ENCODE results near the gene ZNF710.

DNA sequence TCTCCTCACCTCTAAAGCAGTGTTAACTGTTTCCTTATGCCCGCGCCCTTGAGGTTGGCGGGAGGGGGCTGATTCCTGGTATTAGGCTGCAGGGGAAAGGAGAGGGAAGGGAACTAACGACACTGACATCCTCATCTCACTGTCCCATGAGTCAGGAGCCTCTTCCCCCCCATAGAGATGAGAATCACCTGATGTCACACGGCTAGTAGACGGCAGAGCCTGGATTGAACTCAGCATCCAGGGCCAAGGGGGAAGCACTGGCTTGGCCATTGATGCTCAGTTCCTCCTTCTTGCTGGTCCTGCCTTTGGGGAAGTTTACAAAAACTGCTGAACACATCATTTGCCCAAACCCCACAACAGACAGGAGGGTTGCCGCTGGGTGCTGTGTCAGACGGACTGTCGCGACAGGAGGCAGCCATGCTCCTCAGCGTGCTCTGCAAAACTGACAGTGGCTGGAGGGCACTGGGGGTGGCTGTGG, 62.7 kb downstream of the ZNF710 start:
- TF ChIP-seq POLR2AphosphoS5 (IDR thresholded peaks at IDR 0.05; ENCODE audit: insufficient read depth in 1 of 2, low read depth in 1 of 2) = no peak
- TF ChIP-seq, protein P1, sequence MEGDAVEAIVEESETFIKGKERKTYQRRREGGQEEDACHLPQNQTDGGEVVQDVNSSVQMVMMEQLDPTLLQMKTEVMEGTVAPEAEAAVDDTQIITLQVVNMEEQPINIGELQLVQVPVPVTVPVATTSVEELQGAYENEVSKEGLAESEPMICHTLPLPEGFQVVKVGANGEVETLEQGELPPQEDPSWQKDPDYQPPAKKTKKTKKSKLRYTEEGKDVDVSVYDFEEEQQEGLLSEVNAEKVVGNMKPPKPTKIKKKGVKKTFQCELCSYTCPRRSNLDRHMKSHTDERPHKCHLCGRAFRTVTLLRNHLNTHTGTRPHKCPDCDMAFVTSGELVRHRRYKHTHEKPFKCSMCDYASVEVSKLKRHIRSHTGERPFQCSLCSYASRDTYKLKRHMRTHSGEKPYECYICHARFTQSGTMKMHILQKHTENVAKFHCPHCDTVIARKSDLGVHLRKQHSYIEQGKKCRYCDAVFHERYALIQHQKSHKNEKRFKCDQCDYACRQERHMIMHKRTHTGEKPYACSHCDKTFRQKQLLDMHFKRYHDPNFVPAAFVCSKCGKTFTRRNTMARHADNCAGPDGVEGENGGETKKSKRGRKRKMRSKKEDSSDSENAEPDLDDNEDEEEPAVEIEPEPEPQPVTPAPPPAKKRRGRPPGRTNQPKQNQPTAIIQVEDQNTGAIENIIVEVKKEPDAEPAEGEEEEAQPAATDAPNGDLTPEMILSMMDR (IDR thresholded peaks at IDR 0.05) = no peak
